ENCODE data around the gene E2F8.

The E2F8 gene

GRCh38 chr11:19218216-19218615, 22.5 kb downstream of the E2F8 start:
- no peak for DNase-seq

GRCh38 chr11:19216709-19217374, 23.9 kb downstream of the E2F8 start:
- DNase-seq: no peak

DNA sequence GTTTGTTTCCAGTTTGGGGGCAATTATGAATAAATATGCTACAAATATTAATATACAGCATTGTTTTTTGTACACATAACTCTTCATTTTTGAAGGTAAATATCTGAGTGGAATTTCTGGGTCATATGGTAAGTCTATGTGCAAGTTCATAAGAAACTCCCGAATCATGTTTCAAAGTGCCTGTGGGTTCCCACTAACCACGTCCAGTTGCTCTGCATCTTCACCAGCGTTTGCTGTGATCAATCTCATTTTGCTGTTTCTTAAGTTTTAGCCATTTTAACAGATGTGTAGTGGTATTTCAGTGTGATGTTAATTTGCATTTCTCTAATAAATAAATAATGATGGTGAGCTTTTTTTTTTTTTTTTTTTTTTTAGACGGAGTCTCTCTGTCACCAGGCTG, 24.7 kb downstream of the E2F8 start:
- no peak for DNase-seq

GRCh38 chr11:19209617-19210370, 31.0 kb downstream of the E2F8 start:
- DNase-seq: no peak

GRCh38 chr11:19208959-19209546, 31.7 kb downstream of the E2F8 start:
- DNase-seq: no peak

GRCh38 chr11:19208181-19208580, 32.6 kb downstream of the E2F8 start:
- DNase-seq: no peak

GRCh38 chr11:19204836-19205235, 35.9 kb downstream of the E2F8 start:
- no peak for DNase-seq

DNA sequence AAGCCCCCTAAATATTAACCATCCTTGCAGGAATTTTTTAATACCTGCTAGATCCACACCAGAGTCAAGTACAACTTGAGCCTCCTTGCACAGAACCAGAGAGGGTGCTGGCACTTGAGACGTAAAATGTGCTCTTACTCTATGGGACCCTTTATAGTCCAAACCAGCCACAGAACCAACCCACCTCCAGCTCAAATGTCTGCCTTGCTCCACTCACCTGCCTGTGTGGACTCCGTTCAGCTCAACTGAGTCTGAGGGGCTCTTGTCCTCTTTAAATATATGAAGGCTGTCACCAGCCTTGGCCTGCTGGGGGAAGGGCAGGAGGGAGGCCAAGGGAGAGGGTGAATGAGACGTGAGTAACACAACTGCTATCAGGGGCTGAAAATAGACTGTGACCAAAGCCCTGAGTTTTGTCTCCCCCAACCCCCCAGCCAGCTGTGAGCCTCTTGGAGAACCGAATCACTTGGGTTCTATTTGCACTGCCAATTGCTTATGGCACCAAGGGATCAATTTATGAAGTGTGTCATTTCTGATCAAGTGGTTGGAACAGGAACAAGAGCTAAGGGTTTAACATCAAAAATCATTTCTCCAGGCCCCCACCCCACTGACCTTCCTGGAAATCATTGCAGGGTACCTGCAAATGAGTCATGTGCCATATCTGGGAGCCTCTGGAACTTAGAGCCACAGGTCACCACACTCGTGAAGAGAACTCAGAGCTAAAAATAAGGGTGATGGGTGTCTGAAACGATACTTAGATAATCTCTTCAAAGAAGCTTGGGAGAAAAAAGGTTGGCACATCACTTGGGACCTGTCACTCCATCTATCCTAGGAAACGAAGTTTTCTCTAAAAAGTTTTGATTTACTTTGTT, 38.8 kb downstream of the E2F8 start, which contains the start of gene CSRP3:
TSS of gene CSRP3 (minus strand) at position 247 of the 869 bp plus-strand sequence. CDS start 9,535 bp downstream, outside the sequence.
- no peak for DNase-seq

GRCh38 chr11:19200410-19201201, 40.1 kb downstream of the E2F8 start:
- DNase-seq: no peak

DNA sequence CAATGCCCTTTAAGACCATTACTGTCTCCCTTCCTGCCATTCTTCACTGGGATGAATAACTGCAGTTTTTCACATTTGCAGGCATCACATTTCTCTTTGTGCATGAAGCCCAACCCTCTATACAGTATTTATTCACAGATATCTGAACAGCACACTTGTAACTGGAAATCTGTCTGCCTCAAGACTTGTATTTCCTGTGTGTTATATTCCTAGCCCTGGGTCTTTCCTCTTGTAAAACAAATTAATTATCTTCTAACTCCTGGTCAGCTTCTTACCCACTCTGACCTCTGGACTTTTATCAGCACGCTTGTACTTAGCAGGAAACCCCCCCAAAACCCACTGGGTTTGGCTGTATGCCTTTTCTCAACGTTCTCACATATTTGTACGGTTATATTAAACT, 41.0 kb downstream of the E2F8 start:
- no peak for DNase-seq

DNA sequence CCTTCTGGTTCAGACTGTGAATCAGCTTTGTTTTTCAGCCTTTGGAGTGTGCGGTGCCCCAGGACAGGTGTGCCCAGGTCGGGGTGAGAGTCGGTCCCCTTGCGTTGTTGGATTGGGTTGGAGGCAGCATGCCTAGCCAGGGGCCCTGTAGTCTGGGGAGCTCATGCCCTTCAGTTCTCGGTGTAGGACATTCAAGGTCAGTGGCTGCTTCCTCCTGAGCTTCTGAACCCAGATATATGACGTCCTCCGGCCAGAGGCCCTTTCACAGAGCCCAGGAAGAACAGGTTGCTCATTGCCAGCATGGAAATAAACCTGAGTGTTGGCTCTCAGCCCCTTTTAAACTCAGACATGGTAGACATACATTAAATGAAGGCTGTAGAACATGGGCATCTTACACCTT, 41.7 kb downstream of the E2F8 start:
- no peak for DNase-seq

DNA sequence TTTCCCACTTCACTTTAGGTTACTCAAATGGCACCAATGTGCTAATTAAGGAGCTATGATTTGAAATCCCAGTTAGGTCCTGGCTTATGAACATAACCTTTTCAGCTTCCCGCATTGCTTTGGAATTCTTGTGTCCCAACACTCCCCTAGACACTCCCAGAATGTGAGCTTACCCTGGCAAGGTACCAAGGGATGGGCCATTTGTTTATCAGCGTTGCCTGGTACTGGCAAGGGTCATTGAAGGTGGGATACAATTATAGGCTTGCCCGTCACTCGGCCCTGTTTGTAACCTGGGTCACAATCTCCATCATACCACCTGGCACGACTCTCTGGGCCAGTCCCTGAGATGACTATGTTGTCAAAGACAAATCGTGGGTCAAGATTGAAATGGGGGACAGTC, 44.3 kb downstream of the E2F8 start:
- no peak for DNase-seq

- no peak for DNase-seq
These were observed 46.0 kb downstream of the E2F8 start for GRCh38 chr11:19194620-19195308.

DNA sequence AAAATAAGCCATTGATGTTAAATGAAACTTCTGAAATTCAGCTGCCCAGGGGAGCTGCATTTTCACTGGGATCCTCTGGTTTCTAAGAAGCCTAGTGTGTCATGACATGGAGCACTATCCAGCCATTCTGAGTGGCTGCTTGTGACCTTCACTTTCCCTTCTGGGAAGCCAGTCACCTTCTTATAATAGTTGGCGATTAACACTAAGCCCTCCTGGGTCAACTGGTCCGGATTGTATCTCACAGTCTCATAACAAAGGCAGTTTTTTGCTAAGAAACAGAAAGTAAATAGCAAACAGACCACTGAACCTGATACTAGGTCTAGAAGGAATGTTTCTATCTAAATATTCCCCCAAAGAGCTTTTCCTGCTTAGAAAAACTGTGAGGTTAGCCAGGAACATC, 46.8 kb downstream of the E2F8 start:
- DNase-seq: no peak

DNA sequence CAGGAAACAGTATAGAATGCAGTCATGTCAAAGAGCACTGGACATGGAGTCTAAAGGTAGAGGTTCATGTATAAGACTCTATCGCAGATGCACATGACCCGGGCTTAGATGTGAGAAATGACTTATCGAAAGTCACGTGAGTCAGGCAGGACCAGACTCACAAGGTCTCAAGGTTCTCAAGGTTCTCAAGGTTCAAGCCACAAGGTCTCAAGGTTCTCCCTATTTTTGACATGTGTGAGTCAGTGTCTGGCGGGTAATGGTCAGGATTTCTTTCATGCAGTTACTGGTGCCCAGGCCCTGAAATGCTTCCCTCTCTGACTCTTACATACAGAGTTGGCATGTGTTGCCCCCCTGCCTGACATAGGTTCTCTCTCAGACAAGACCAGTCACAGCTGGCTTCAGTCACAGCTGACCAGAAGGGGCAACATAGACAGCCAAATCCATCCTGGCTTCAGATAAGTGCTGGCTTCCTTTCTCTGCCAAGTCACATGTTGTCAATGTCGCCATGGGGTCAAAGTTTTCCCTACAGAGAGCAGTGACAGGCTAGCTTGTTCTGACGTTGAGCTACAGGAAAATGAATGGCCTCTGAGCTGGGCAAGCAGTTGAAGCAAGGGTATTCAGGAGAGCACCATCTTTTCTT, 49.1 kb downstream of the E2F8 start:
- no peak for DNase-seq

DNA sequence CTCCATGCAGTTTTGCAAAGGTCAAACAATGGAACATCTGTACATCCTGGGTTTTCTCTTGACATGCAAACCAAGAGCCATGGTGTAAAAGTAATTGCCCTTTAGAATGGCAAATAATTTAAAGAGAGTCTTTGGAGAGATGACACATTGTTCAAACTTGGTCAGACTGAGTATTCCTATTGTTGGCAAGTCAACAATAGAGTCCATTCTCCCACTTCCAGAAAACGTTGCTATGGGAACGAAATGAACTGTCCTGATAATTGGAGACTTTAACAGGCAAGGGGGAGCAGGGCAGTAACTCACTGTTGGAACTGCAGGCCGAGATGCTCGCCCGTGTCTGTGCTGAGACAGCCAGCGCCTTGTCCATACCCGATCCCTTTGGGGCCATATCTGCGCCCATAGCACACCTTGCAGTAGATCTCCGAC, 52.9 kb downstream of the E2F8 start:
- DNase-seq: no peak

- DNase-seq: no peak
These were observed 53.5 kb downstream of the E2F8 start for GRCh38 chr11:19187114-19187832.

DNA sequence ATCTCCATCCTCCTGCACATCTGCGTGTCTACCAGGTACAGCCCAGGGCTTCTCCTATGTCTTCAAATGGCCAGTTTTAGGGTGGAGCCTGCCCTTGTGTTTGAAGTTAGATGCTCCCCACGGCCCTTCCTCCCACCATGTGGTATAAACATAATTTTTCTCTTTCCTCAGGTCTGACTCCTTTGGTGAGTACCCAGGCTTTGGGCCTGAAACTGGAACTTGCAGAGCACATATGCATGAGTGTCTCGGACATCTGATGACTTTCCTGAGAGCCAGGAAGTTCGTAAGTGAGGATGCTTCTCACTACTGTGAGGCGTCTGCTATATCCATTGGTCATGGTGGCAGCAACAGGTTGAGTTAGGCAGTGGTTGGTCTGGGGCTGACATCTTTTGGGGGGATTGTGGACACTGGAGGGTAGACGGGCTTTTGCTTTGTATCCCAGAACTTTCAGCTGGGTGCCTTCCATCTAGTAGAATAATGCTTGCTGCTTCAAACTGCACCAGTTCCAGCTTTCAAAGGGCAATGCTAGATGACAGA, 55.2 kb downstream of the E2F8 start:
- no peak for DNase-seq

GRCh38 chr11:19185036-19185435, 55.7 kb downstream of the E2F8 start:
- DNase-seq: no peak

- no peak for DNase-seq
These were observed 57.1 kb downstream of the E2F8 start for GRCh38 chr11:19183646-19184045.
